VCaP (cell line): ENCODE data around the gene SNRNP48.

ENCODE experiments used
- H3K27ac ChIP-seq: fragments of 450-650 bp; 2 replicates; pipeline ENCODE4 v1.5.1; 2017
- TF ChIP-seq, protein P1 (sequence below): fragments of 450-650 bp; conservative IDR thresholded peaks from 2 replicates; pipeline ENCODE4 v1.5.1; 2017; ENCODE audit warnings: mild to moderate bottlenecking, moderate library complexity

The SNRNP48 gene

GRCh38 chr6:7587631-7588100, 2.3 kb upstream of the SNRNP48 start:
- H3K27ac ChIP-seq, result no peak overlapping the region
- TF ChIP-seq, protein P1, sequence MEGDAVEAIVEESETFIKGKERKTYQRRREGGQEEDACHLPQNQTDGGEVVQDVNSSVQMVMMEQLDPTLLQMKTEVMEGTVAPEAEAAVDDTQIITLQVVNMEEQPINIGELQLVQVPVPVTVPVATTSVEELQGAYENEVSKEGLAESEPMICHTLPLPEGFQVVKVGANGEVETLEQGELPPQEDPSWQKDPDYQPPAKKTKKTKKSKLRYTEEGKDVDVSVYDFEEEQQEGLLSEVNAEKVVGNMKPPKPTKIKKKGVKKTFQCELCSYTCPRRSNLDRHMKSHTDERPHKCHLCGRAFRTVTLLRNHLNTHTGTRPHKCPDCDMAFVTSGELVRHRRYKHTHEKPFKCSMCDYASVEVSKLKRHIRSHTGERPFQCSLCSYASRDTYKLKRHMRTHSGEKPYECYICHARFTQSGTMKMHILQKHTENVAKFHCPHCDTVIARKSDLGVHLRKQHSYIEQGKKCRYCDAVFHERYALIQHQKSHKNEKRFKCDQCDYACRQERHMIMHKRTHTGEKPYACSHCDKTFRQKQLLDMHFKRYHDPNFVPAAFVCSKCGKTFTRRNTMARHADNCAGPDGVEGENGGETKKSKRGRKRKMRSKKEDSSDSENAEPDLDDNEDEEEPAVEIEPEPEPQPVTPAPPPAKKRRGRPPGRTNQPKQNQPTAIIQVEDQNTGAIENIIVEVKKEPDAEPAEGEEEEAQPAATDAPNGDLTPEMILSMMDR, result no peak

DNA sequence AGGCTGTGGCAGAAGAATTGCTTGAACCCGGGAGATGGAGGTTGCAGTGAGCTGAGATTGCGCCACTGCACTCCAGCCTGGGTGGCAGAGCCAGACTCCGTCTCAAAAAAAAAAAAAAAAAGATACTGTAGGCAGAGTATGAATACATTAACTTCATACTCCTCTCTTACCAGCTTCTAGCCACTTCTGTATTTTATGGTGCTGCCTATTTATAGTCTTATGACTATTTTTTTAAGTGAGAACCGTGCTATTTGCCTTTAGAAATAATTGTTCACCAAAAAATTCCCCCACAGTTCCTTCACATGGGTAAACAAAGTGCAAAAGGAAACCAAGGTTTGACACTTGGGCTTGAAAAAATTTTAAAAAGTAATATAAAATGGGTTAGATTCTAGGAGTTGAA, 1.5 kb upstream of the SNRNP48 start:
- no peak overlapping the region for H3K27ac ChIP-seq
- TF ChIP-seq, protein P1, result no peak

DNA sequence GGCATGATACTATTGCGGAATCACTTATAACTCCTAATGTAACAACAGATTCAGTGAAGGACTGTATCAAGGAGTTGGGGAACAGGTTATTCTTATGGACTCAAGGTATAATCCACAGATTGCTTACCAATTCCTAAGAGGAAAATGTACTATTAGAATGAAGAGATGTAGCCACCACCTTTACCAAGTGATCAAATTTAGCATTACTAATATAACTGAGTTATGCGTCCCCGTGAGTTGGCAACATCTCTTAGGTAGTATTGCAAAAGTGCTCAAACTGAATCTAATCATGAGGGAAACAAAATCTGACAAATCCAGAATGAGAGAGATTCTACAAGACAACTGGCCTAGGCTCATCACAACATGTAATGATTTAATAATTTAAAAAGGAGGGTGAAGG, 777 bp upstream of the SNRNP48 start:
- H3K27ac ChIP-seq, result no peak overlapping the region; the same call in 1 of the 2 replicates
- TF ChIP-seq, protein P1, result no peak

DNA sequence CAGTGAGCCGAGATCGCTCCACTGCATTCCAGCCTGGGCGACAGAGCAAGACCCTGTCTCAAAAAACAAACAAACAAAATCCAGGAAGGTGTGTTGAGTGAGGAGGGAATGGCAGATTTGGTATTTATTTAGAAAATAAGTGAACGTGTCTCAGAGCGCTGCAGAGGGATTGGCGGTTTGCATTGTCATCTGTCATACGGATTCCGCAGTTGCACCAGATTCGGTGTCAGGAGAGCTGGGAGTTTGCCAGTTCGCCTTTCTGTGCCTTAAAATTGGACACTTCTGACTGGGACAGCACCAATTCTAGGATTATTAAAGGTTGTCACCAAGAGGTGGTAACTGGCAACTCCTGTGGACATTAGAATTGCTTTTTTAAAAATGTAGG, 912 bp downstream of the SNRNP48 start:
- TF ChIP-seq, protein P1, result no peak
- H3K27ac ChIP-seq, result peak overlapping the region; percentile 48; the same call in 1 of the 2 replicates

DNA sequence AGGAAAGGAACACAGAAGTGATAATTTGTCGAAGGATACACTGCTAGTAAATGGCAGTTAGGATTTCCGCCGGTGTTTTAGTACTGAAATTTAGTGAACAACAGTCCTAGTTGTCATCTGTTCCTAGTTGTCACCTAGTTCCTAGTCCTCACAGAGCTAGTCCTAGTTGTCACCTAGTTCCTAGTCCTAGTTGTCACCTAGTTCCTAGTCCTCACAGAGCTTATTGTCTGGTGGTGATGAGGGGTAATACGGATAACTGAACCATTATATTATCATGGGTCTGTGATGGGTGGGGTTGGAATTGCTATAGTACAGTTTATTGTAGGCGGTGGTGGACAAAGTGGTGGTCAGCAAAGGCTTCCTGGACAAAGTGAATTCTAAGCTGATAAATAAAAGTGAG, 1.8 kb downstream of the SNRNP48 start:
- no peak overlapping the region for H3K27ac ChIP-seq
- TF ChIP-seq, protein P1, result no peak

DNA sequence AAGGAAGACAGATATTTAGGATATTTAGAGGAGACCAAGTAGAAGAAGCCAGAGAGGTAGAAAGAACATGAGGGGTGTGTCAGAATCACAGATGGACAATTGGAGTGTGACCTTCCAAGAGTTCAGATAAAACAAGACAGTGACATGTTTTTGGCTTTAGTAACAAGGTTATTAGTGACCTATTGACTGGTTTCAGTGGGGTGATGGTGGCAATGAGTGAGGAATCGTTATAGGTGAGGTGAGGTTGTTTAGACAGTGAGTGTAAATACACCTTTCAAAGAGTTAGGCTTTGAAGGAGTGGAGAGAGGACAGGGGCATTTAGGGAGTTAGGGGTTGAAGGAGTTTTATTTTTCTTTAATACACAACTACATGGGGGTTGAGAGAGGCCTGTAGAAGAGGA, 3.2 kb downstream of the SNRNP48 start:
- H3K27ac ChIP-seq, result no peak overlapping the region
- TF ChIP-seq, protein P1, result no peak

DNA sequence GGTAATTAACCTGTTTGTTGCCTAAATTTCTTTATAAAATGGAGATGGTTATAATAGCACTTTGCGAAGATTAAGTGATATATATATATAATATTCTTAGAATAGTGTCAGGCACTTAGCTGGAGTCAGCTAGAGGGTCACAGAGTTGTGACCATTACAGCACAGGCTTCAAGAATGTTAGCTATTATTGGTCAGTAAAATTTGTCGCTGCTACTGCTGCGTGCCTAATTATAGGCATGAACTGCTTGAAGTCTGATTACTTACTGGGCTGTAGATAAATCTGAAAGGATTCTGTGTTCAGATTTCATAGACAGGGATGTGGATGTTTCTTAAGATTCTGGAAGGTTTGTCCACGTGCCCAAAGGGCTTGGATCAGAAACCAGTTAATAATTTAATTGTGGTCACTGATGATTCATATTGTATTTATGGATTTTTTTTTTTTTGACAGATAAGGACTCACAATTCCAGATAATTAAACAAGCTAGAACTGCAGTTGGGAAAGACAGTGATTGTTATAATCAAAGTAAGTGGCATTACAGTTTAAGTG, 4.7 kb downstream of the SNRNP48 start:
- TF ChIP-seq, protein P1, result no peak
- H3K27ac ChIP-seq, result no peak overlapping the region
